Peyer's patch (tissue), 4 donors: ENCODE measurements around the gene PDZD2.

ENCODE experiments used
- CTCF ChIP-seq, 6 experiments: fragments of 450-650 bp in 4 of 6; fragments of 200-600 bp in 2 of 6; sonication (generic) in 1 of 6; IDR thresholded peaks; one replicate each; pipeline ENCODE4 v1.5.1; 2017 to 2019; ENCODE audit warnings: antibody characterized with exemption in 6 of 6, mild to moderate bottlenecking in 3 of 6, moderate library complexity in 1 of 6
- POLR2A ChIP-seq, 2 donors: fragments of 450-650 bp; IDR thresholded peaks; one replicate each; pipeline ENCODE4 v1.5.1; 2017; ENCODE audit warnings: antibody characterized with exemption in 2 of 2, mild to moderate bottlenecking in 2 of 2, moderate library complexity in 2 of 2

- TF ChIP-seq CTCF (IDR thresholded peaks at IDR 0.05) (no peak), POLR2A (IDR thresholded peaks at IDR 0.05) (no peak)
These were observed 460.0 kb downstream of the PDZD2 start for GRCh38 chr5:32098890-32099310.
